Right cardiac atrium (tissue), 5 donors: ENCODE measurements around the gene NEK8. TPM values are rescaled to one million over a fixed set of nuclear protein-coding genes. Genes with fewer than 3 reads are reported as not detected.
"Not testable (repeated sequence)": the region's sequence is repeated elsewhere in the genome, so short reads cannot be mapped to it uniquely, and the experiment has no call there.

Experiments used
- ATAC-seq, 2 donors: fragments of 200-7000 bp; cut with Tn5 transposase; one replicate each; pipeline versions ENCODE4 v1.8.0 to v1.9.1; 2020; ENCODE audit warnings: moderate library complexity in 2 of 2, mild to moderate bottlenecking in 1 of 2
- DNase-seq, 3 donors: peaks; one replicate each; pipeline ENCODE4 v3.0.0-alpha.2; 2020
- H3K27ac ChIP-seq: one replicate; pipeline ENCODE4 v1.5.1; 2013; ENCODE audit warnings: mild to moderate bottlenecking, low read length, control low read depth, moderate library complexity
- H3K27me3 ChIP-seq: one replicate; pipeline ENCODE4 v1.6.1; 2013; ENCODE audit not compliant: control insufficient read depth, insufficient read depth
- H3K4me1 ChIP-seq: one replicate; pipeline ENCODE4 v1.6.1; 2013; ENCODE audit warnings: low read length; ENCODE audit not compliant: control insufficient read depth, insufficient read depth
- H3K4me3 ChIP-seq: one replicate; pipeline ENCODE4 v1.5.1; 2013; ENCODE audit warnings: low read length, control low read depth
- H3K9me3 ChIP-seq: one replicate; pipeline ENCODE4 v1.6.1; 2013; ENCODE audit warnings: low read length; ENCODE audit not compliant: control insufficient read depth
- WGBS: extraction: QIAGEN DNeasy Blood & Tissue Kit; methylation state at CpG from one replicate; pipeline ENCODE4 v1.1.7; 2013; 5-methylcytosine and 5-hydroxymethylcytosine counted together
- intact Hi-C, 4 donors: fragments of 100-400 bp; cut with DNase I; formaldehyde crosslinking; loops; one replicate each; pipeline versions ENCODE4 v1.11.0 to v1.14.0; 2022 to 2023
- polyA plus RNA-seq: library from polyadenylated mRNA; stranded (reverse); fragments of 200-250 nt; gene quantifications from one replicate; pipeline ENCODE4 v1.2.3, GENCODE V29; 2013
- total RNA-seq, 4 donors: library from RNA; stranded (reverse); fragmentation: NEBNext Ultra II Directional; extraction: Animal tissue kit (Norgen Biotek cat#: 25700); gene quantifications; one replicate each; pipeline ENCODE4 v1.2.1, GENCODE V29; 2021
- donor health status: healthy with polysubstance abuse.
- donor health status: DM: no; HTN: yes; CAD: no.
- donor health status: DM: no; HTN: no; CAD: no.
- donor health status: DM: no; HTN: yes; CAD: no; lungs with severe emphysema.
- donor health status: DM: yes; HTN: yes; CAD: no.

The NEK8 gene
- total and polyA plus RNA-seq, 5 donors = 0.81 to 1.6 (median 1.2) TPM

GRCh38 chr17:28758411-28759121 is 30.0 kb downstream of the NEK8 start:
- ATAC-seq = peak in 1 of 2 donors; percentile 4
- intact Hi-C loops = loop anchor here in 1 of 4 donors (10.0 kb wide), 1 partner anchor 156 kb away; no protein-coding TSS in a partner anchor

DNA sequence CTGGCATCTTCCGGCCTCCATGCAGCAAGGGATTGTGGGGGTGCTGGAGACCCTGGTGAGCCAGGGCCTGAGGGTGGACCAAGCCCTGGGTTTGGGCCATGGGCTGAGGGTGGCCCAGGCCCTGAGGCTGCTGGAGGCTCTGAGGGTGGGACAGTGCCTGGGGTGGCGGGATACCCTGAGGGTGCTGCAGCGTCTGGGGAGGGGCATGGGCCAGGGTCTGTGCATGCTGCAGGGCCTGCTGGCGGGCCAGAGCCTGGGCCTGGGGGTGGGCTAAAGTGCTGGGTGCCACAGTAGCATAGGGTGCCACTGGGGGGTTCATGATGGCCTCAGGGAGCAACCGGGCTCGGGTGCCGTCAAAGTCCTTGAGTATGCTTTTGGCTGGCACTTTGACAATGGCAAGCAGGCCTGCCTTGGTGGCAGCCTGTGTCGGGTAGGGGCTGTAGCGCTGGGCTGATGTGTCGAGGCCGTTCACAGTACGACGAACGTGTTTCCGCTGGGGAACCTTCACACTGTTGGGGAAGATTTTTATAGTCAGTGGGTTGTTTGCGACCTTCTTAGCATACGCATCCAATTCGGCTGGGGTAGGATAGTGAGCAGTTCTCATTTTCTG is 30.8 kb downstream of the NEK8 start:
- intact Hi-C loops = loop anchor here in 1 of 4 donors (10.0 kb wide), 1 partner anchor 155 kb away; no protein-coding TSS in a partner anchor
- H3K4me3 ChIP-seq = no peak overlapping the region
- no peak for DNase-seq
- no peak overlapping the region for H3K27ac ChIP-seq
- 93% methylated on average over 18 of the region's 18 CpGs for WGBS
- no peaks in the 10 kb centered on the region for H3K27me3 ChIP-seq
- peak; percentile 18 to 32 for ATAC-seq
- H3K4me1 ChIP-seq = peaks cover 2% of the 10 kb centered on the region
- no peaks in the 10 kb centered on the region for H3K9me3 ChIP-seq

More at GRCh38 chr17:28758411-28759121, 30.0 kb downstream of the NEK8 start:
- no peak overlapping the region for H3K4me3 ChIP-seq
- H3K27ac ChIP-seq = no peak overlapping the region
- peaks cover 2% of the 10 kb centered on the region for H3K4me1 ChIP-seq
- no peaks in the 10 kb centered on the region for H3K27me3 ChIP-seq
- peak in 1 of 3 donors; percentile 37 for DNase-seq
- H3K9me3 ChIP-seq = no peaks in the 10 kb centered on the region
- 97% methylated on average over 32 of the region's 32 CpGs for WGBS

DNA sequence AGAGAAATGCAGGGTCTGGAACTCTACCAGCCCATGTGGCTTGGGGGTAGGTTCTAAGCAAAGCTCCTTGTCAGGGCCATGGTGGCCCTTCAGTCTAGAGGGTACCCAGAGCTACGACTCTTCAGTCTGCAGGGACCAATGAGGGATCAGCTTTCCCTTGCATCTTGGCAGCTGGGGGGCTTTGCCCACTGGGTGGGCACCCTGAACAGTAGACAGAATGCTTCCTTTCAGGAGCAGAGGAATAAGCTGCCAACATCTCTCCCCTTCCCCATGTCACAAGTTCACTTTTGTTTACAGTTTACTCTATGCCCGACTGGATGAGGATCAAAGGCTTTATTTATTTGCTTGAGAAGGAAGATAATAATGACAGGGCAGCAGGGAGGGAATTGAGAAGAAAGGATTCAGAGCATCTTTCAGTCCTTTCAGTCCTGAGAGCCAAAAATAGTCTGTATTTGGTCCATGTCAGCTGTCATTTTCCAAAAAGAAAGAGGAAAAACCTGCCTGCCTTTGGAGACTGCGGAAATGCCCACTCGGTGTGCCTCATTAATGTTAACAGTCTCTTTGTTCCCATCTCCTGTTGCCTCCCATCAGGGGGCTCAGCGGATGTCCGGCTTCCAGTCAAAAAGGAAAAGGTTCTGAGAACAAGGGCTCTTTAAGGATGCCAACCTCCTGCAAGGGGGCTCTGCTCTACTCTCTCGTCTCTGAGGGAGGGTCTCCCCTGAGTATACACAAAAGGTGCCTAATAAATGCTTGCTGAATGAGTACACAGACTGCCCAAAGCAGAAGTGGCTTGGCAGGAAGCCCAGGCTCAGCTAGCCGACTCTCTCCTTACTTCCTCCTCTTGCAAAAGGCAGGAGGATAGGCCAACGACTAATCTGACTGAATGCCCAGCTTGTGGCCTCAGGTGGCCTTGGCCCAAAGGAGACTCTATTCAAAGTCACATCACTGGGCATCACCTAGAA is 32.3 kb downstream of the NEK8 start:
- Histone ChIP-seq H3K4me3 (no peak overlapping the region), H3K27ac (peak overlapping the region; percentile 23), H3K4me1 (peaks cover 2% of the 10 kb centered on the region), H3K9me3 (no peaks in the 10 kb centered on the region), H3K27me3 (no peaks in the 10 kb centered on the region)
- 41% methylated on average over 9 of the region's 9 CpGs for WGBS
- intact Hi-C loops = loop anchor here in 3 of 4 donors (5.0 to 10.0 kb wide), 4 partner anchors 54 to 156 kb away; partner anchors contain the start of gene FLOT2 (in 1 of the 3)
- DNase-seq (peak; percentile 71 to 85 (median 79)), ATAC-seq (peak; percentile 20 to 51)

DNA sequence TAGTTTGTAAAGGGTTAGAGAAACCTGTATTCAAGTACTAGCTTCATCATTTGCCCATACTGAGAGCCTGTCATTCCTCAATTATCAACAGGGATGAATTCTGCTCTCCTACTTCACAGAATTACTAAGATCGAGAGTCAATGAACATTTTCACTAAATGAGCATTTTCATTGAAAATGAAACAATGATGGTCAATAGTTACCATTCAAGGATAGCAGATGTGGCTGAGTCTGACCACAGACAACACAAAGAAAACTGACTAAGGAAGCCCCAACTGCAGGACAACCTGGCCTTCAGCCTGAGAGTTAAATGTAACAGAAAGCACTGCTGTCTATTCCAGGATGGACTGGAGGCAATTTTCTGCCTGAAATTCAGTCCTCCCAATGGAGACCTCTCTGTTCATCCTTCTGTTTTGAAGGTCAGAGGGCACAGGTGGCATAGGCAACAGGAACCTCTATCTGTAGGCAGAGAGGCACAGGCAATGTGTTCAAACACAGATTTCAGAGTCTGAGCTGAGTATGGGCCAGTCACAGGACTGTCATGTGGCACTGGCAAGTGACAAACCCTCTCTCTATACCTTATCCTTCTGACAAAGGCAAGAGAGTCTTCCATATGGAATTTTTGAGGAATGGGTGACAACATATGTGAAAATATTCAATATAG is 34.7 kb downstream of the NEK8 start:
- Histone ChIP-seq H3K9me3 (no peaks in the 10 kb centered on the region), H3K27ac (no peak overlapping the region), H3K4me3 (no peak overlapping the region), H3K4me1 (peaks cover 2% of the 10 kb centered on the region), H3K27me3 (no peaks in the 10 kb centered on the region)
- intact Hi-C loops = loop anchor here in 3 of 4 donors (5.0 to 10.0 kb wide), 4 partner anchors 52 to 154 kb away; partner anchors contain the start of gene FLOT2 (in 1 of the 3)
- 81% methylated on average over 1 of the region's 1 CpG for WGBS
- ATAC-seq (no peak), DNase-seq (no peak)

DNA sequence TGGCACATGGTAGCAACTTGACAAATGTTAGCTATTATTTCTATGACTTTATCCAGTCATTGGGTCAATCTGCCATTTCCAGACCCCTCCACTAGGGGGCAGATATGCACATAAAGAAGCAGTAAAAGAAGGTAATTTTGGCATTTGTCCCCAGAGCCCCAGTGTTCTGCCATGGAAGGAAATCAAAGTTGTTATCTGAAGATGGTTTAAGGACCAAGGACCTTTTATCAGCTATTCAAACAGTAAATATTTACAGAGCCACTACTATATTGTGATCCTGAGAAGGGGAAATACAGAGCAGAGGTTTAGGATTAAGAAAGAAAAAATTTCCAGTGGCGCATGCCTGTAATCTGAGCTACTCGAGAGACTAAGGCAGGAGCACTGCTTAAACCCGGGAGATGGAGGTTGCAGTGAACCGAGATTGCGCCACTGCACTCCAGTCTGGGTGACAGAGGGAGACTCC is 35.2 kb downstream of the NEK8 start:
- intact Hi-C loops = loop anchor here in 3 of 4 donors (5.0 to 10.0 kb wide), 4 partner anchors 51 to 153 kb away; partner anchors contain the start of gene FLOT2 (in 1 of the 3)
- no peak overlapping the region for H3K27ac ChIP-seq
- H3K9me3 ChIP-seq = no peaks in the 10 kb centered on the region
- ATAC-seq = peak in 1 of 2 donors; percentile 21
- H3K4me3 ChIP-seq = no peak overlapping the region
- H3K4me1 ChIP-seq = peaks cover 2% of the 10 kb centered on the region
- H3K27me3 ChIP-seq = no peaks in the 10 kb centered on the region
- 61% methylated on average over 5 of the region's 5 CpGs for WGBS
- peak; percentile 65 to 85 (median 74) for DNase-seq

DNA sequence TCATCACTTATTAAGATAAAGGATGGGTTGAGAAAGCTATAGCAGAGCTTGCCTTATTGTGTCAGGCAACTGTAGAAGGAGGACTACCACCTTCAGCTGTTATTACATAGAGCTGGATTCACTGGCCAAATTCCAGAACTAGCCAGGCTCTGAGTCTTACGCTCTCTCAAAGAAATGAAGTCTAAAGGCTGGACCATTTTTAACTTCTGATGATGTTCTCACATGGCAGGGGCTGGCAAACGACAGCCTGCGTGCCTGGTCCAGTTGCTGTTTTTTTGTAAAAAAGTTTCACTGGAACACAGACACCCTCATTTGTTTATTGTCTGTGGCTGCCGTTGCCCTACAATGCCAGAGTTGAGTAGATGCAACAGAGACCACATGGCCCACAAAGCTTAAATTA is 36.5 kb downstream of the NEK8 start:
- Histone ChIP-seq H3K9me3 (no peaks in the 10 kb centered on the region), H3K27ac (no peak overlapping the region), H3K27me3 (no peaks in the 10 kb centered on the region), H3K4me1 (peaks cover 2% of the 10 kb centered on the region), H3K4me3 (no peak overlapping the region)
- no peak for DNase-seq
- 78% methylated on average over 4 of the region's 4 CpGs for WGBS
- ATAC-seq = no peak
- intact Hi-C loops = loop anchor here in 2 of 4 donors (10.0 kb wide), 2 partner anchors 50 to 130 kb away; partner anchors contain the start of gene FLOT2 (in 1 of the 2)

- Histone ChIP-seq H3K4me1 (peaks cover 1% of the 10 kb centered on the region), H3K9me3 (no peaks in the 10 kb centered on the region), H3K27me3 (no peaks in the 10 kb centered on the region), H3K27ac (no peak overlapping the region), H3K4me3 (no peak overlapping the region)
- ATAC-seq (no peak), DNase-seq (no peak)
- WGBS = 85% methylated on average over 6 of the region's 6 CpGs
- intact Hi-C loops = no loop called here
Observed at GRCh38 chr17:28773736-28774135, 45.1 kb downstream of the NEK8 start.

GRCh38 chr17:28774206-28774605 is 45.6 kb downstream of the NEK8 start:
- DNase-seq = no peak
- Histone ChIP-seq H3K27me3 (no peaks in the 10 kb centered on the region), H3K4me3 (no peak overlapping the region), H3K4me1 (peaks cover 1% of the 10 kb centered on the region), H3K9me3 (no peaks in the 10 kb centered on the region), H3K27ac (no peak overlapping the region)
- intact Hi-C loops = no loop called here
- 85% methylated on average over 3 of the region's 3 CpGs for WGBS
- no peak for ATAC-seq

- 16% methylated on average over 1 of the region's 1 CpG for WGBS
Observed at GRCh38 chr17:28777178-28777577, 48.6 kb downstream of the NEK8 start.

DNA sequence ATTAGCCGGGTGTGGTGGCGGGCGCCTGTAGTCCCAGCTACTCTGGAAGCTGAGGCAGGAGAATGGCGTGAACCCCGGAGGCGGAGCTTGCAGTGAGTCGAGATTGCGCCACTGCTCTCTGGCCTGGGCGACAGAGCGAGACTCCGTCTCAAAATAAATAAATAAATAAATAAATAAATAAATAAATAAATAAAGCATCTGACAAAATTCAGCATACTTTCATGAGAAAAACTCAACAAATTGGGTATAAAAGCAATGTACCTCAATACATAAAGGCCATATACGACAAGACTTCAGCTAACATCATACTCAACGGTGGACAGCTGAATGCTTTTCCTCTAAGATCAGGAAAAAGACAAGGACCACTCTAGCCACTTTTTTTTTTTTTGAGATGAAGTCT is 51.0 kb downstream of the NEK8 start:
- 95% methylated on average over 13 of the region's 13 CpGs for WGBS
- H3K4me1 ChIP-seq, H3K9me3 ChIP-seq, H3K4me3 ChIP-seq, H3K27ac ChIP-seq, H3K27me3 ChIP-seq, ATAC-seq, DNase-seq, intact Hi-C loops: not testable (repeated sequence)

More at GRCh38 chr17:28777178-28777577, 48.6 kb downstream of the NEK8 start:
- Histone ChIP-seq H3K9me3 (no peaks in the 10 kb centered on the region), H3K4me3 (no peak overlapping the region), H3K4me1 (peaks cover 1% of the 10 kb centered on the region), H3K27ac (no peak overlapping the region), H3K27me3 (no peaks in the 10 kb centered on the region)
- ATAC-seq (peak in 1 of 2 donors; percentile 63), DNase-seq (no peak)
- intact Hi-C loops = no loop called here
